ENCODE measurements around the gene ADGRF4.
"Not testable (repeated sequence)": the region's sequence is repeated elsewhere in the genome, so short reads cannot be mapped to it uniquely, and the experiment has no call there.

The ADGRF4 gene

DNA sequence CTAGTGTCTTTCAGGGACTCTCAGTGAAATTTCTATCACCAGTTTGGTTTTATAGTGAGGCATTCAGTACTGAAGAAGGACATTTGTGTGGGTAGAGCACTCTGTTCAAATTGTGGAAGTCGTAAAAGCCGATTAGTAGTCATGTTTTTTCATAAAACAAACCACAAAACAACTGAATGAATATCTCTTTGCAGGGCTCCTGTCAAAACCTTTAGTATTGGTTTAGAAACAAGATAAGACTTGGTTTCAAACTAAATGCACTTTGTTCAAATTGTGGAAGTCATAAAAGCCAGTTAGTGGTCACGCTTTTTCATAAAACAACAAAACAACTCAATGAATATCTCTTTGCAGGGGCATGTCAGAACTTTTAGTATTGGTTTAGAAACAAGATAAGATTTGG, 23.8 kb downstream of the ADGRF4 start:
- Histone ChIP-seq H3K27ac (ENCODE audit: low read depth, low read length) (no peak overlapping the region), H3K36me3 (ENCODE audit: control insufficient read depth, insufficient read depth, low read length) (no peaks in the 10 kb centered on the region), H3K4me1 (ENCODE audit: control insufficient read depth, insufficient read depth, low read length) (no peaks in the 10 kb centered on the region), H3K27me3 (ENCODE audit: control insufficient read depth, insufficient read depth, low read length) (no peaks in the 10 kb centered on the region), H3K4me3 (ENCODE audit: low read length) (no peak overlapping the region), H3K9ac (ENCODE audit: low read length) (no peak overlapping the region)

DNA sequence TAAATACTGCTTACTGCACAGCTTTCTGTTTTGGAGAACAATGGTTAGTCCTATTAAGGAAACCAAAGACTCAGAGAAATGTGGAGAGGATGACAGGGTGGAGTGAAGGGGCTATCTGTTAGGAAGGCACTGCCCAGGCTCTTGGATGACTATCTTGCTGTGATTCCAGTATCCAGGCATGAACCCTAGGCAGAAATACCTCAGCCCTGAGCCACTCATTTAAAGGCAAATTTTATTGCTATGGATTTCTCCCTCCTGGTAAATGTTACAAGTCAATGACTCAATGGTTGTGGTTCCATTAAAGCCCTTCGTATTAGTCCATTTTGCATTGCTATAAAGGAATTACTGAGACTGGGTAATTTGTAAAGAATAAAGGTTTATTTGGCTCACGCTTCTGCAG, 25.9 kb downstream of the ADGRF4 start:
- Histone ChIP-seq H3K27ac (ENCODE audit: low read depth, low read length) (no peak overlapping the region), H3K4me1 (ENCODE audit: control insufficient read depth, insufficient read depth, low read length) (no peaks in the 10 kb centered on the region), H3K36me3 (ENCODE audit: control insufficient read depth, insufficient read depth, low read length) (no peaks in the 10 kb centered on the region), H3K9ac (ENCODE audit: low read length) (no peak overlapping the region), H3K4me3 (ENCODE audit: low read length) (no peak overlapping the region), H3K27me3 (ENCODE audit: control insufficient read depth, insufficient read depth, low read length) (no peaks in the 10 kb centered on the region)

DNA sequence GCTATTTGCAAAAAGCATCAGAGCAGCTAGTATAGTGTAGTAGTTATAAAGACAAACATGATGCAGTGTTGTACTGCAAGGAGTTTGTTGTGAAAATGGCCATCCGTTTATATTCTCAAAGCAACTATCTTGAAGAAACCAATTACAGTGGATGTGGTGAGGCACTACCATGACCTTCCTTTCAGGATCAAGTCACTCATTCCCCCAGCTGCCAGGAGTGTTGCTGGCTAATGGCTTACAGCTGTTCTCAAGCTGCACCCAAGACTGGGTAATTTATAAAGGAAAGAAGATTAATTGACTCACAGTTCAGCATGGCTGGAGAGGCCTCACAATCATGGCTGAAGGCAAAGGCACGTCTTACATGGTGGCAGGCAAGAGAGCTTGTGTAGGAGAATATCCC, 29.0 kb downstream of the ADGRF4 start:
- H3K4me1 ChIP-seq (ENCODE audit: control insufficient read depth, insufficient read depth, low read length) = no peaks in the 10 kb centered on the region
- H3K36me3 ChIP-seq (ENCODE audit: control insufficient read depth, insufficient read depth, low read length) = no peaks in the 10 kb centered on the region
- no peak overlapping the region for H3K9ac ChIP-seq (ENCODE audit: low read length)
- no peaks in the 10 kb centered on the region for H3K27me3 ChIP-seq (ENCODE audit: control insufficient read depth, insufficient read depth, low read length)
- H3K4me3 ChIP-seq (ENCODE audit: low read length) = no peak overlapping the region
- H3K27ac ChIP-seq (ENCODE audit: low read depth, low read length) = no peak overlapping the region

DNA sequence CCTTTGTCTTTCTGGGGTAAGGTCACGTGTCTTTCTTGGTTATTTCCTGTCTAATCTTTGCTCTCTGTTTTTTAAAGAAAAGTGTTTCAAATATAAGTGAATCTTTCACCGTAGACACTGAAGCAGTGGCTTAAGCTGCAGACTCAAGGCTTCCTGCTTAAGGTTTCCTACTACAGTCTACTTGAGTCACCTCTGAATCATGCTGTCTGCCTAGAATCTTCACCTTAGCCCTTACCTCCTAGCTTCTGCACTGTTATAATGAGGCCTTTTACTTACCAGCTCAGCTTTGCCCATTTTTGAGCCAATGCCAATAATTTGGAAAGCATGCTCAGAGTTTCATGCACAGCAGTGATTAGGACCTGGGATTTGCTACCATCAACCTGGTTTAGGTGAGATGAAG, 30.6 kb downstream of the ADGRF4 start:
- no peak overlapping the region for H3K4me3 ChIP-seq (ENCODE audit: low read length)
- H3K27ac ChIP-seq (ENCODE audit: low read depth, low read length) = no peak overlapping the region
- H3K36me3 ChIP-seq (ENCODE audit: control insufficient read depth, insufficient read depth, low read length) = no peaks in the 10 kb centered on the region
- no peak overlapping the region for H3K9ac ChIP-seq (ENCODE audit: low read length)
- no peaks in the 10 kb centered on the region for H3K4me1 ChIP-seq (ENCODE audit: control insufficient read depth, insufficient read depth, low read length)
- H3K27me3 ChIP-seq (ENCODE audit: control insufficient read depth, insufficient read depth, low read length) = no peaks in the 10 kb centered on the region

DNA sequence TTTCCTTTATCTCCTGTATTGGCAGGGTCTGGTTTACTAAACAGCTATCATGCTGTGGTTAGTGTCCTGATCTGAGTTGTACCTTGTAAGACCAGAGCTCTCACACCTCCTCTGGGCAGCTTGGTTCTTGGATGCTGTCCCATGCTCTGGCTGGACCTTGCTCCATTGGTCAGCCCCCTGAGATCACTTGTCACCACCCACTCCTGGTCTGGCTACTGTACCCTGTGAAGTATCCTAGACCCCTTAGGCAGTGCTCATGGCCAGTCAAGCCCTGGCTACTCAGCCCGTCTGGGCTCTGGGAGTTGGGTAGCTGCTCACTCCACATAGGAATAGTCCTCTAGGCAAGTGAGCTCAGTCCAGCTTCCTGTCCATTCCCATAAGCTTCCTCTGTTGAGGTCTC, 31.1 kb downstream of the ADGRF4 start:
- Histone ChIP-seq H3K27ac (ENCODE audit: low read depth, low read length) (no peak overlapping the region), H3K9ac (ENCODE audit: low read length) (no peak overlapping the region), H3K4me1 (ENCODE audit: control insufficient read depth, insufficient read depth, low read length) (no peaks in the 10 kb centered on the region), H3K4me3 (ENCODE audit: low read length) (no peak overlapping the region), H3K36me3 (ENCODE audit: control insufficient read depth, insufficient read depth, low read length) (no peaks in the 10 kb centered on the region), H3K27me3 (ENCODE audit: control insufficient read depth, insufficient read depth, low read length) (no peaks in the 10 kb centered on the region)

DNA sequence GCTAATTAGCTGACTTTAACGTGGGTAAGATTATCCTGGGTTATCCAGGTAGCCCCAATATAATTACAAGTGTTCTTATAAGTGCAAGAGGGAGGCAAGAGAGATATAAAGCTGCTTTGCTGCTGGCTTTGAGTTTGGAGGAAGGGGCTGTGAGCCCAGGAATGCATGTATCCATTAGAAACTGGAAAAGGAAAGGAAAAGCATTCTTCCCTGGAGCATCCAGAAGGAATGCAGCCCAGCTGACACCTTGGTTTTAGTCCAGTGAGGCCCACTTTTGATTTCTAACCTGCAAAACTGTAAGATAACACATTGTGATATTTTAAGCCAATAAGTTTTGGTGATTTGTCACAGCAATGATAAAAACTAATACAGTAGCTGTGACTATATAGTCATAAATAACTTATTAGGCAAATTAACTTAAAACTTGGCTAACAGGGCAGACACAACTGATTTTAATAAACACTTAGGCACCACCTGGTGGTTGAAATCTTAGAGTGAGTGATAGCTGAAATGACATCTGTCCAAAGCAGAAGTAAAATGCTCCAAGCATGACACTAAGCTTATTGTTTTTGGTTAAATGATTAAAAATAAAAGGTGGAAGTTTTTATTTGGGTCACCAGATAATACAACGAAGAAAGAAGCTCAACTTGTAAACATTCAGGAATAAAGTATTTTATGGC, 35.6 kb downstream of the ADGRF4 start:
- Histone ChIP-seq H3K9ac (ENCODE audit: low read length) (no peak overlapping the region), H3K4me1 (ENCODE audit: control insufficient read depth, insufficient read depth, low read length) (no peaks in the 10 kb centered on the region), H3K4me3 (ENCODE audit: low read length) (no peak overlapping the region), H3K27ac (ENCODE audit: low read depth, low read length) (no peak overlapping the region), H3K36me3 (ENCODE audit: control insufficient read depth, insufficient read depth, low read length) (no peaks in the 10 kb centered on the region), H3K27me3 (ENCODE audit: control insufficient read depth, insufficient read depth, low read length) (no peaks in the 10 kb centered on the region)

DNA sequence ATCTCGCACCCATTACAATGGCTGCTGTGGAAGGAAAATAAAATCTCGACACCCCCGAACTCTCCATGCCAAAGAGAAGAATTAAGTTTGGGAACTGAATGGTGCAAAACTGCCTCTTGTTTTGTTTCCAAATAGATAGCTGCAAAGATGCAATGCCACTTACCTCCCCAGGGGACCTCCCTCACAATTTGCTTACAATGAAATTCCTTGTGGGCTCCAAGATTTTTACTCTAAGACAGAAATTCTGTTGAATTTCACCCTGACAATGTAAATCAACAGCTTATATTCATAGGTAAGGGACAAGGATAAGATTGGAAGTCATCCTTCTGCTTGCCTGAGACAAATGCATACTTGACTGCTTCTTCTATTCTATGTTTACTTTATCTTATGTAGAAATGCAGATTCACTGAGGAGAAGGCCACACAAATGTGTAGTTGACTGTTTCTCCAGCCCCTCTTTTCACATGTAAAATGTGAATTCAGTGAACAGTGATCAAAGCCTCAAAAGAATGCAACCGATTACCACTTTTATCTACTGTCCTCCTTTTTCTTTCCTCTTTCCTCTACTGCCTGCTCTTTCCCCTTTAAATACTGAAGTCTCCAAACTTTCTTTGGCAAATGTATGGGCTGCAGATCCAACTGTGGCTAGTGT, 36.6 kb downstream of the ADGRF4 start:
- H3K4me3 ChIP-seq (ENCODE audit: low read length) = no peak overlapping the region

DNA sequence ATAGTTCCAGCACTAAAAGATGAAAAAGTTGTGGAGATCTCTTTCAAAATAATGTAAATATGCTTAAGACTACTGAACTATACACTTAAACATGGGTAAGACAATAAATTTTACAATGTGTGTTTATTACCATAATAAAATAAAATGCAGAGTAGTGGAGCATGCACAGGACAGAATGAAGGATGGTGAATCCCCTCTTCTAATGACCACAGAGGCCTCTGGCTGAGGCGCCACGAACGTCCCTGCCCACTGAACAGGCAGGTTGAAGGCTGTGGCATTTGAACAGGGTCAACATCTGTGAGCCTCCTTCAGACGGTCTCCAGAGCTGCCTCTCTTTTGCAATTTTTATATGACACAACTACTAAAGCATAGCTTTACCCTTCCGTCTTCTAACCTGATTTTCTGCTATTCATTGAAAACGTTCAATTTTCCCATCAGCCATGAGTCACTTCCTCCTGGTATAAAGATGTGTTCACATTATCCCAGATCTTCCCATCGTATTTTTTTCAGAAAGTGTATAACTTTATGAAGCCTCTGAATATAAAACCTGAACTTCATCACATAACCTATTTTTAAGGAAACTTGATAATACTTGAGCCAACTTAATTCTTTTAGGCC, 37.8 kb downstream of the ADGRF4 start:
- no peaks in the 10 kb centered on the region for H3K36me3 ChIP-seq (ENCODE audit: control insufficient read depth, insufficient read depth, low read length)
- H3K27ac ChIP-seq (ENCODE audit: low read depth, low read length) = no peak overlapping the region
- H3K9ac ChIP-seq (ENCODE audit: low read length) = no peak overlapping the region
- no peaks in the 10 kb centered on the region for H3K27me3 ChIP-seq (ENCODE audit: control insufficient read depth, insufficient read depth, low read length)
- no peaks in the 10 kb centered on the region for H3K4me1 ChIP-seq (ENCODE audit: control insufficient read depth, insufficient read depth, low read length)
- H3K4me3 ChIP-seq (ENCODE audit: low read length) = no peak overlapping the region

More for the DNA sequence above, 36.6 kb downstream of the ADGRF4 start:
- H3K27ac ChIP-seq (ENCODE audit: low read depth, low read length) = no peak overlapping the region
- H3K27me3 ChIP-seq (ENCODE audit: control insufficient read depth, insufficient read depth, low read length) = no peaks in the 10 kb centered on the region
- no peak overlapping the region for H3K9ac ChIP-seq (ENCODE audit: low read length)
- H3K36me3 ChIP-seq (ENCODE audit: control insufficient read depth, insufficient read depth, low read length) = no peaks in the 10 kb centered on the region
- H3K4me1 ChIP-seq (ENCODE audit: control insufficient read depth, insufficient read depth, low read length) = no peaks in the 10 kb centered on the region

DNA sequence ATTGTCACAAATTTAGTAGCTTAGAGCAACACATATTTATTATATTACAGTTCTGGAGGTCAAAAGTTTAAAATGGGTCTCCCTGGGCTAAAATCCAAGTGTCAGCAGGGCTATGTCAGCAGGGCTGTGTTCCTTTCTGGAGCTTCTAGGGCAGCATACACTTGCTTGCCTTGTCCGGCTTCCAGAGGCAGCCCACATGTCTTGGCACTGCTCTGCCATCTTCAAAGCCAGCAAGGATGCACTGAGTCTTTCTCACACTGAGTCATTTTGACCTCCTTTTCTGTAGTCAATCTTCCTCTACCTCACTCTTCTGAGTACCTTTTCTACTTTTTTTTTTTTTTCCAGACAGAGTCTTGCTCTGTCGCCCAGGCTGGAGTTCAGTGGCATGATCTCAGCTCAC, 39.0 kb downstream of the ADGRF4 start:
- H3K4me3 ChIP-seq (ENCODE audit: low read length) = no peak overlapping the region
- H3K27ac ChIP-seq (ENCODE audit: low read depth, low read length) = no peak overlapping the region
- H3K36me3 ChIP-seq (ENCODE audit: control insufficient read depth, insufficient read depth, low read length) = no peaks in the 10 kb centered on the region
- H3K4me1 ChIP-seq (ENCODE audit: control insufficient read depth, insufficient read depth, low read length) = no peaks in the 10 kb centered on the region
- H3K27me3 ChIP-seq (ENCODE audit: control insufficient read depth, insufficient read depth, low read length) = no peaks in the 10 kb centered on the region
- no peak overlapping the region for H3K9ac ChIP-seq (ENCODE audit: low read length)

DNA sequence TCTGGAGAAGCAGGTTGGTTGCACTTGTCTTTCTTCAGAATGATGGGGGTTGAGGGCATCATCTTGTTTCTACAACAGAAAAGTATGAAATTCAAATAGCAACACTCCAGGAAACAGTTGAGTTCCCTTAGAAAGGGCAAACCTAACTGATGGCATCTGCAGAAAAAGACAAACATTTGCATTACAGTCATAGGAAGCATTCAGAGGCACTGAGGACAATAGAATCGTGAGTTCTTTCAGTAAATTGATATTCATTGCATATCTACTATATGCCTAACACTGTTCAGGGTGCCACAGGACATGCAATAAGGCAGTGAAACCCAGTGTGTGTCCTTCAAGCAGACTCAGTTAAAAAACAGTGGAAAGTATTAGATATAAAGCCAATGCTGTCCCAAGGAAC, 42.3 kb downstream of the ADGRF4 start:
- no peaks in the 10 kb centered on the region for H3K4me1 ChIP-seq (ENCODE audit: control insufficient read depth, insufficient read depth, low read length)
- no peaks in the 10 kb centered on the region for H3K36me3 ChIP-seq (ENCODE audit: control insufficient read depth, insufficient read depth, low read length)
- H3K27ac ChIP-seq (ENCODE audit: low read depth, low read length) = no peak overlapping the region
- no peak overlapping the region for H3K4me3 ChIP-seq (ENCODE audit: low read length)
- no peaks in the 10 kb centered on the region for H3K27me3 ChIP-seq (ENCODE audit: control insufficient read depth, insufficient read depth, low read length)
- no peak overlapping the region for H3K9ac ChIP-seq (ENCODE audit: low read length)

DNA sequence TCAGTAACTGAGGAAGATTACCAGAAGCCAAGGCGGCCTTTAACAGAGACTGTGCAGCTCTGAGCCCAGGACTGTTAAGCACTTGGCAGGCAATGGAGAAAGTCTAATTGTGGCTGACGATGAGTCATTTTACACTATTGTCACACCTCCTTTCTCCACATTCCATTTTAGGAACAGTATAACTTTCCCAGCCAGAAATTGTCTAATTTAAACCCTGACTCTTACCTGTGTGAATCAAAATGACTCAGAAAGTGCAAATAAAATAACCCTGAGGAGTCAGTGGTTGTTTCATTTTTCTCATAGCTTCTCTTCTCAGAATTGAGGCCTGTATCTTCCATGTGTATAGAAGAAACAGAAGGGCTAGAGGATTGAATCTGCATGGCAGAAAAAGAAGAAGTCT, 43.4 kb downstream of the ADGRF4 start:
- no peaks in the 10 kb centered on the region for H3K4me1 ChIP-seq (ENCODE audit: control insufficient read depth, insufficient read depth, low read length)
- H3K9ac ChIP-seq (ENCODE audit: low read length) = no peak overlapping the region
- no peak overlapping the region for H3K27ac ChIP-seq (ENCODE audit: low read depth, low read length)

DNA sequence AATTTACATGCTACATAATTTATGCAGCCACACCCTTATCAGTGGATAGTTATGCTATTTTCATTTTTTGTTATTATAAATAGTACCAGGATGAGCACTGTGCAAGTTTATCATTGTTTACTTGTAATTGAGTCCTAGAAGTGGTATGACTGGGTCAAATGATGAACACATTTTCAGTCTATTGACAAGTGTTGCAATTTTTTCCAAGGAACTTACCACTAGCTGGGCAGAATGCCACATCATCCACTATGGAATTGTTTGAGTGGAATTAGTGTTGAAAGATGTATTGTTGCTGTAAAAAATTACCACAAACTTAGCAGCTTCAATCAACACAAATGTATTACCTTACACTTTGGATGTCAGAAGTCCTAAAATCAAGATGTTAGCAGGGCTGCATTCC, 45.4 kb downstream of the ADGRF4 start:
- no peak overlapping the region for H3K27ac ChIP-seq (ENCODE audit: low read depth, low read length)
- H3K36me3 ChIP-seq (ENCODE audit: control insufficient read depth, insufficient read depth, low read length) = no peaks in the 10 kb centered on the region
- no peaks in the 10 kb centered on the region for H3K27me3 ChIP-seq (ENCODE audit: control insufficient read depth, insufficient read depth, low read length)
- no peak overlapping the region for H3K9ac ChIP-seq (ENCODE audit: low read length)
- H3K4me1 ChIP-seq (ENCODE audit: control insufficient read depth, insufficient read depth, low read length) = no peaks in the 10 kb centered on the region
- no peak overlapping the region for H3K4me3 ChIP-seq (ENCODE audit: low read length)

More for the DNA sequence above, 43.4 kb downstream of the ADGRF4 start:
- H3K4me3 ChIP-seq (ENCODE audit: low read length) = no peak overlapping the region
- H3K36me3 ChIP-seq (ENCODE audit: control insufficient read depth, insufficient read depth, low read length) = no peaks in the 10 kb centered on the region
- H3K27me3 ChIP-seq (ENCODE audit: control insufficient read depth, insufficient read depth, low read length) = no peaks in the 10 kb centered on the region

DNA sequence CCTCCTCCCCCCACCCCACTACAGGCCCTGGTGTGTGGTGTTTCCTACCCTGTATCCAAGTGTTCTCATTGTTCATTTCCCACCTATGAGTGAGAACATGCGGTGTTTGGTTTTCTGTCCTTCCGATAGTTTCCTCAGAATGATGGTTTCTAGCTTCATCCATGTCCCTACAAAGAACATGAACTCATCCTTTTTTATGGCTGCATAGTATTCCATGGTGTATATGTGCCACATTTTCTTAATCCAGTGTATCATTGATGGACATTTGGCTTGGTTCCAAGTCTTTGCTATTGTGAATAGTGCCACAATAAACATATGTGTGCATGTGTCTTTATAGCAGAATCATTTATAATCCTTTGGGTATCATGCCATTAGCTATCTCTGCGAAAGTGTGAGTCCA, 46.9 kb downstream of the ADGRF4 start:
- not testable (repeated sequence) for H3K27me3 ChIP-seq (ENCODE audit: control insufficient read depth, insufficient read depth, low read length); H3K36me3 ChIP-seq (ENCODE audit: control insufficient read depth, insufficient read depth, low read length)

More for the DNA sequence above, 46.9 kb downstream of the ADGRF4 start:
- not testable (repeated sequence) for H3K4me3 ChIP-seq (ENCODE audit: low read length); H3K27ac ChIP-seq (ENCODE audit: low read depth, low read length); H3K4me1 ChIP-seq (ENCODE audit: control insufficient read depth, insufficient read depth, low read length); H3K9ac ChIP-seq (ENCODE audit: low read length)

Data from rectal smooth muscle tissue (tissue), 1 donor.